ENCODE measurements around the gene AFTPH. TPM values are rescaled to one million over a fixed set of nuclear protein-coding genes. Genes with fewer than 3 reads are reported as not detected.

AFTPH gene
- total RNA-seq, 3 donors from 2014 or later = 33.4 to 75.8 (median 55.1) TPM

DNA sequence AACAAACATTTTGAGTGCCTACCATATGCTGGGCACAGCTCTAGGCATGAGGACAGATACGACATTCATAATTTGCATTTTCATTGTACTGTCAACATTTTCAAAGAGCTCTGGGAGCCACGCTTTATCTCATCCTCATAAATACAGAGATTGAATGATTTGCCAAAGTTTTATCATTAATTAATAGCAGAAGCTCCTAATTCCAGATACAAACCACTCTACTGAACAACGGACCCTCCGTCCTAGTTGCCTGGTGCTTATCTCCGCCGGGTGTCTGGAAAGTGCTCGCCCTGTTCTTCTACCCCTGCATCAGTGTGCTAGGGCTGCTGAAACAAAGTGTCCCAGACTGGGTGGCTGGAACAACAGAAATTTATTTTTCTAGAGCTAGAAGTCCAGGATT, 105.7 kb downstream of the AFTPH start:
- DNase-seq (ENCODE audit: low spot score in 2 of 2) = no peak
- Histone ChIP-seq H3K27ac (peak overlapping the region in 1 of 2 donors; percentile 2), H3K9me3 (no peaks in the 10 kb centered on the region), H3K36me3 (no peaks in the 10 kb centered on the region), H3K4me3 (no peak overlapping the region), H3K4me1 (no peaks in the 10 kb centered on the region), H3K27me3 (no peaks in the 10 kb centered on the region)
- intact Hi-C loops (cut with DNase I; ENCODE audit: low total_unique reads) = no loop called here
- TF ChIP-seq, protein P1, sequence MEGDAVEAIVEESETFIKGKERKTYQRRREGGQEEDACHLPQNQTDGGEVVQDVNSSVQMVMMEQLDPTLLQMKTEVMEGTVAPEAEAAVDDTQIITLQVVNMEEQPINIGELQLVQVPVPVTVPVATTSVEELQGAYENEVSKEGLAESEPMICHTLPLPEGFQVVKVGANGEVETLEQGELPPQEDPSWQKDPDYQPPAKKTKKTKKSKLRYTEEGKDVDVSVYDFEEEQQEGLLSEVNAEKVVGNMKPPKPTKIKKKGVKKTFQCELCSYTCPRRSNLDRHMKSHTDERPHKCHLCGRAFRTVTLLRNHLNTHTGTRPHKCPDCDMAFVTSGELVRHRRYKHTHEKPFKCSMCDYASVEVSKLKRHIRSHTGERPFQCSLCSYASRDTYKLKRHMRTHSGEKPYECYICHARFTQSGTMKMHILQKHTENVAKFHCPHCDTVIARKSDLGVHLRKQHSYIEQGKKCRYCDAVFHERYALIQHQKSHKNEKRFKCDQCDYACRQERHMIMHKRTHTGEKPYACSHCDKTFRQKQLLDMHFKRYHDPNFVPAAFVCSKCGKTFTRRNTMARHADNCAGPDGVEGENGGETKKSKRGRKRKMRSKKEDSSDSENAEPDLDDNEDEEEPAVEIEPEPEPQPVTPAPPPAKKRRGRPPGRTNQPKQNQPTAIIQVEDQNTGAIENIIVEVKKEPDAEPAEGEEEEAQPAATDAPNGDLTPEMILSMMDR (IDR thresholded peaks at IDR 0.05) = no peak
- TF ChIP-seq POLR2A (IDR thresholded peaks at IDR 0.05) = no peak
- TF ChIP-seq POLR2AphosphoS5 (IDR thresholded peaks at IDR 0.05) = no peak

GRCh38 chr2:64630752-64631151, 106.6 kb downstream of the AFTPH start:
- Histone ChIP-seq H3K36me3 (no peaks in the 10 kb centered on the region), H3K4me1 (no peaks in the 10 kb centered on the region), H3K9me3 (no peaks in the 10 kb centered on the region), H3K27me3 (no peaks in the 10 kb centered on the region), H3K4me3 (no peak overlapping the region), H3K27ac (no peak overlapping the region)
- TF ChIP-seq, protein P1 (IDR thresholded peaks at IDR 0.05) = no peak
- TF ChIP-seq POLR2AphosphoS5 (IDR thresholded peaks at IDR 0.05) = no peak
- no peak for TF ChIP-seq POLR2A (IDR thresholded peaks at IDR 0.05)
- no peak for DNase-seq (ENCODE audit: low spot score in 2 of 2)
- intact Hi-C loops (cut with DNase I; ENCODE audit: low total_unique reads) = no loop called here

GRCh38 chr2:64631771-64632170, 107.6 kb downstream of the AFTPH start:
- H3K27me3 ChIP-seq = no peaks in the 10 kb centered on the region
- H3K36me3 ChIP-seq = no peaks in the 10 kb centered on the region
- intact Hi-C loops (cut with DNase I; ENCODE audit: low total_unique reads) = no loop called here
- TF ChIP-seq POLR2A (IDR thresholded peaks at IDR 0.05) = no peak
- no peak for TF ChIP-seq POLR2AphosphoS5 (IDR thresholded peaks at IDR 0.05)
- TF ChIP-seq, protein P1 (IDR thresholded peaks at IDR 0.05) = no peak
- no peak overlapping the region for H3K27ac ChIP-seq
- DNase-seq (ENCODE audit: low spot score in 2 of 2) = no peak
- no peak overlapping the region for H3K4me3 ChIP-seq
- no peaks in the 10 kb centered on the region for H3K4me1 ChIP-seq
- H3K9me3 ChIP-seq = no peaks in the 10 kb centered on the region

DNA sequence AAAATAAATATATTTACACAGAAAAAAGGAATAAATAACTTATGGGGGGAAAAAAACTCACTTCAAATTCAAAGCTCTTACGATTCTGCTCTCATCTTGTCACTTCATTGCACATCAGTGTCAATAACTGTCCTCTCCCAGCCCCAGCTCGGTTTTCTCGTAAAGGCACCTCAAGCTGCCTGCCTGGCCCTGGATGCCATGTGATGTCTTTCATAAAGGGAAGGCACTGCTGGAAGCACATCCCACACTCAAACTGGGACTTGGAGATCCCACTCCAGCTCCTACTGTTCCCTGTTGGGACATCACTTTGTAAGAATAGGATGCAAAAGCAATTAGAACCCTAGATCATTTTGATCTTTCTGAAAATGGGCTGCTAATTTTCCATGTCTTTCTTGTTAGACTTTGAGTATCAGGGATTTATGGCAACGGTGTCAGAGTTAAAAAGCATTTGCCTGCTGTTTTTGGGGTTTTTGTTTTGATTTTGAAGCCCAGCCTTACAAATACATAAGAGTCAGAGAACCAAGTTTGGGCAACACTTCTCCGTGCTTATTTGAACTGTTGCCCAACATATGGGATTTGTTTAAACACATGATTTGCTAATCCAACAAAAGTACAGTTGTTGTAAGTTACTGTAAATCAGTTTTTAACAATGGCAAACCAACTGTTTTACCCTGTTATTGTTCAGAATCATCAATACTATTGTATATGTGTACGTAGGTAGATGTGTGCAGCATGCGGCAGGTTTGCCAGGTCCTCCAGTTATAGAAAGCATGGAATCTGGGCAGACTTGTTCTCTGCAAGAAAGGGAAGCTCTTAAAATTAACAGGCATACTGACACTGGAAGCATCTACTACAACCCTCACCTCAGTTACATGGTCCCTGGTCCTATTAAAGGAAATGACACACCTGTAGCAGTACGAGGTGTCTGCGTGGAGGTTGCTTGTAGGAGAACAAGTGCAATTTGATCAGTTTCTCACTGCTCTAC, 109.0 kb downstream of the AFTPH start:
- Histone ChIP-seq H3K4me3 (no peak overlapping the region), H3K27ac (no peak overlapping the region), H3K9me3 (no peaks in the 10 kb centered on the region), H3K4me1 (no peaks in the 10 kb centered on the region), H3K36me3 (no peaks in the 10 kb centered on the region), H3K27me3 (no peaks in the 10 kb centered on the region)
- TF ChIP-seq POLR2A (IDR thresholded peaks at IDR 0.05) = no peak
- TF ChIP-seq, protein P1 (IDR thresholded peaks at IDR 0.05) = no peak
- no peak for TF ChIP-seq POLR2AphosphoS5 (IDR thresholded peaks at IDR 0.05)
- intact Hi-C loops (cut with DNase I; ENCODE audit: low total_unique reads) = no loop called here
- no peak for DNase-seq (ENCODE audit: low spot score in 2 of 2)
